ENCODE measurements around the gene CHFR. TPM values are rescaled to one million over a fixed set of nuclear protein-coding genes. Genes with fewer than 3 reads are reported as not detected.

The CHFR gene
- total RNA-seq, 6 donors from 2014 or later = 42.2 to 136 (median 50.5) TPM

GRCh38 chr12:132787877-132788276 lies 99.5 kb downstream of the CHFR start:
- no peak overlapping the region for H3K27ac ChIP-seq
- H3K4me3 ChIP-seq = no peak overlapping the region
- no peaks in the 10 kb centered on the region for H3K27me3 ChIP-seq
- H3K4me1 ChIP-seq = no peaks in the 10 kb centered on the region
- ATAC-seq (ENCODE audit: low FRiP score in 2 of 2) (no peak), DNase-seq (no peak)
- peaks cover 19 to 96% (median 65%) of the 10 kb centered on the region in 4 donors for H3K36me3 ChIP-seq
- WGBS, 2 donors = 95 to 98% methylated on average over 8 to 15 of the region's 15 CpGs
- TF ChIP-seq CTCF (IDR thresholded peaks at IDR 0.05) (no peak), EP300 (IDR thresholded peaks at IDR 0.05) (no peak), POLR2AphosphoS5 (IDR thresholded peaks at IDR 0.05) (no peak), POLR2A (IDR thresholded peaks at IDR 0.05) (no peak)
- H3K9me3 ChIP-seq = no peaks in the 10 kb centered on the region

- Histone ChIP-seq H3K4me3 (no peak overlapping the region), H3K27me3 (no peaks in the 10 kb centered on the region), H3K27ac (no peak overlapping the region), H3K4me1 (no peaks in the 10 kb centered on the region), H3K36me3 (peaks cover 27 to 96% (median 76%) of the 10 kb centered on the region in 4 donors), H3K9me3 (no peaks in the 10 kb centered on the region)
- WGBS, 2 donors = 94 to 97% methylated on average over 21 of the region's 21 CpGs
- TF ChIP-seq POLR2A (IDR thresholded peaks at IDR 0.05) = no peak
- no peak for TF ChIP-seq POLR2AphosphoS5 (IDR thresholded peaks at IDR 0.05)
- no peak for TF ChIP-seq EP300 (IDR thresholded peaks at IDR 0.05)
- TF ChIP-seq CTCF (IDR thresholded peaks at IDR 0.05) = no peak
- DNase-seq = peak in 1 of 2 donors; percentile 66
- ATAC-seq (ENCODE audit: low FRiP score in 2 of 2) = no peak
These were observed 101.2 kb downstream of the CHFR start for GRCh38 chr12:132786192-132786591.

- ATAC-seq (ENCODE audit: low FRiP score in 2 of 2) = no peak
- Histone ChIP-seq H3K27me3 (no peaks in the 10 kb centered on the region), H3K4me1 (no peaks in the 10 kb centered on the region), H3K9me3 (no peaks in the 10 kb centered on the region), H3K27ac (peak overlapping the region in 1 of 4 donors; percentile 37), H3K36me3 (peaks cover 25 to 97% (median 82%) of the 10 kb centered on the region in 4 donors), H3K4me3 (no peak overlapping the region)
- TF ChIP-seq EP300 (IDR thresholded peaks at IDR 0.05) (no peak), CTCF (IDR thresholded peaks at IDR 0.05) (no peak), POLR2AphosphoS5 (IDR thresholded peaks at IDR 0.05) (no peak), POLR2A (IDR thresholded peaks at IDR 0.05) (no peak)
- WGBS, 2 donors = 90 to 92% methylated on average over 9 of the region's 9 CpGs
- no peak for DNase-seq
These were observed 102.8 kb downstream of the CHFR start for GRCh38 chr12:132784580-132784979.

GRCh38 chr12:132783917-132784531 lies 103.4 kb downstream of the CHFR start:
- TF ChIP-seq CTCF (IDR thresholded peaks at IDR 0.05) (no peak), POLR2A (IDR thresholded peaks at IDR 0.05) (peak in 1 of 4 donors; percentile 13)
- Histone ChIP-seq H3K4me3 (no peak overlapping the region), H3K9me3 (no peaks in the 10 kb centered on the region), H3K4me1 (no peaks in the 10 kb centered on the region), H3K27me3 (no peaks in the 10 kb centered on the region), H3K36me3 (peaks cover 30 to 97% (median 79%) of the 10 kb centered on the region in 4 donors), H3K27ac (peak overlapping the region in 1 of 4 donors; percentile 22)
- DNase-seq (peak in 1 of 2 donors; percentile 60), ATAC-seq (ENCODE audit: low FRiP score in 2 of 2) (peak in 1 of 2 donors; percentile 30)
- WGBS, 2 donors = 82 to 94% methylated on average over 13 to 21 of the region's 22 CpGs

Other genes starting within 250 kb of the CHFR start
- gene POLE, start 200.3 kb downstream of the CHFR start, total RNA-seq = 100 to 1,000 TPM in 1 of 6 donors, 10 to 100 TPM in 5; 16.6 to 228 (median 26.2) TPM
- gene PXMP2, start 200.0 kb downstream of the CHFR start, total RNA-seq = 10 to 100 TPM; 16.8 to 41.7 (median 20.9) TPM
- 10 to 100 TPM; 16.8 to 38.6 (median 23.3) TPM for gene PGAM5, start 176.8 kb downstream of the CHFR start, total RNA-seq
- 100 to 1,000 TPM in 2 of 6 donors, 10 to 100 TPM in 4; 44.3 to 153 (median 78.0) TPM for gene ANKLE2, start 125.8 kb downstream of the CHFR start, total RNA-seq
- 100 to 1,000 TPM in 1 of 6 donors, 10 to 100 TPM in 5; 53.8 to 116 (median 77.9) TPM for gene GOLGA3, start 58.7 kb downstream of the CHFR start, total RNA-seq
- 10 to 100 TPM in 2 of 6 donors, 1 to 10 TPM in 4; 6.5 to 24.1 (median 9.4) TPM for gene ZNF605, start 68.7 kb upstream of the CHFR start, total RNA-seq
- 10 to 100 TPM in 5 of 6 donors, 1 to 10 TPM in 1; 8.9 to 17.6 (median 13.6) TPM for gene ZNF26, start 98.8 kb upstream of the CHFR start, total RNA-seq
- 10 to 100 TPM in 5 of 6 donors, 1 to 10 TPM in 1; 6.9 to 37.2 (median 18.3) TPM for gene ZNF84, start 149.9 kb upstream of the CHFR start, total RNA-seq
- gene ZNF140, start 193.3 kb upstream of the CHFR start, total RNA-seq = 10 to 100 TPM in 5 of 6 donors, 1 to 10 TPM in 1; 3.9 to 15.2 (median 13.0) TPM
- 1 to 10 TPM; 1.1 to 5.2 (median 1.7) TPM for gene ZNF891, start 242.7 kb upstream of the CHFR start, total RNA-seq
- 10 to 100 TPM in 2 of 6 donors, 1 to 10 TPM in 4; 1.1 to 16.8 (median 7.7) TPM for gene ZNF10, start 243.0 kb upstream of the CHFR start, total RNA-seq

Measured in upper lobe of left lung (tissue), 6 donors.